AG04449 (cell line): ENCODE data around the gene ADAMTS12.

ENCODE experiments used
- CTCF ChIA-PET: fragments of 350-600 bp; formaldehyde crosslinking; extraction: SDS; loops from one replicate; lab custom pipeline; 2021; ENCODE audit warnings: antibody characterized with exemption; lab: Yijun Ruan, JAX
- POLR2A ChIA-PET: fragments of 400-600, 350-600 bp; formaldehyde crosslinking; extraction: SDS; loops from one replicate; lab custom pipeline; 2020; ENCODE audit warnings: antibody characterized with exemption, inconsistent platforms; lab: Yijun Ruan, JAX
- DNase-seq: peaks from one replicate; pipeline ENCODE4 v3.0.0-alpha.2; 2010; ENCODE audit warnings: low read depth, low spot score
- H3K4me3 ChIP-seq: 2 replicates; pipeline ENCODE4 v1.5.1; 2011; ENCODE audit warnings: low read depth, mild to moderate bottlenecking, control low read depth, low read length
- TF ChIP-seq, protein P1 (sequence below): IDR thresholded peaks from one replicate; pipeline ENCODE4 v1.5.1; 2011; ENCODE audit warnings: mild to moderate bottlenecking, moderate library complexity, low read length, control low read depth, inconsistent platforms; ENCODE audit not compliant: insufficient read depth; ENCODE audit errors: missing control alignments

The ADAMTS12 gene

GRCh38 chr5:33834334-33834733 is 57.5 kb downstream of the ADAMTS12 start:
- TF ChIP-seq, protein P1, sequence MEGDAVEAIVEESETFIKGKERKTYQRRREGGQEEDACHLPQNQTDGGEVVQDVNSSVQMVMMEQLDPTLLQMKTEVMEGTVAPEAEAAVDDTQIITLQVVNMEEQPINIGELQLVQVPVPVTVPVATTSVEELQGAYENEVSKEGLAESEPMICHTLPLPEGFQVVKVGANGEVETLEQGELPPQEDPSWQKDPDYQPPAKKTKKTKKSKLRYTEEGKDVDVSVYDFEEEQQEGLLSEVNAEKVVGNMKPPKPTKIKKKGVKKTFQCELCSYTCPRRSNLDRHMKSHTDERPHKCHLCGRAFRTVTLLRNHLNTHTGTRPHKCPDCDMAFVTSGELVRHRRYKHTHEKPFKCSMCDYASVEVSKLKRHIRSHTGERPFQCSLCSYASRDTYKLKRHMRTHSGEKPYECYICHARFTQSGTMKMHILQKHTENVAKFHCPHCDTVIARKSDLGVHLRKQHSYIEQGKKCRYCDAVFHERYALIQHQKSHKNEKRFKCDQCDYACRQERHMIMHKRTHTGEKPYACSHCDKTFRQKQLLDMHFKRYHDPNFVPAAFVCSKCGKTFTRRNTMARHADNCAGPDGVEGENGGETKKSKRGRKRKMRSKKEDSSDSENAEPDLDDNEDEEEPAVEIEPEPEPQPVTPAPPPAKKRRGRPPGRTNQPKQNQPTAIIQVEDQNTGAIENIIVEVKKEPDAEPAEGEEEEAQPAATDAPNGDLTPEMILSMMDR = no peak
- ChIA-PET CTCF (no interaction called here), POLR2A (interaction anchor here (1.4 kb wide), 1 partner anchor 57 kb away, joined by 4 read pairs; the partner anchor contains the start of gene ADAMTS12)
- peak; percentile 55 for DNase-seq
- H3K4me3 ChIP-seq = no peak overlapping the region

DNA sequence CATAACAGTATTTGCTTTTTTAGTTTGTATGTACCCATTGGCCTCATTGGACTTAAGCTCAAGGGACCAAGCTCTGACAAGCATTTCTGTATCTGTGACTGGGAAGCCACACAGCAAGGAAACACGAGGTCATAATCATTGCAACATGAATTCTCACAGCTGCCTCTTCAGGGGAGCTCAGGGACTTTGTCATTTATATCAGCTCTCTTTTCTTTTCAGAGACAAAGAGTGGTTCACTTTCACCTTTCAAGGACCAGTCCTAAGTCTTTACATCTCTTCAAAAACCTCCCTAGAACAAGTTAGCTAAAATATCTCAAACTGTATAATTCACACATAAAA is 58.6 kb downstream of the ADAMTS12 start:
- ChIA-PET POLR2A (interaction anchor here (0.6 to 1.4 kb wide), 2 partner anchors 58 to 183 kb away, joined by 3 to 4 read pairs; partner anchors contain the start of gene ADAMTS12), CTCF (interaction anchor here (1.1 to 1.6 kb wide), 3 partner anchors 19 to 406 kb away, joined by 3 to 6 read pairs (median 3); partner anchors contain the start of gene RXFP3)
- H3K4me3 ChIP-seq = no peak overlapping the region
- DNase-seq = no peak
- TF ChIP-seq, protein P1 = no peak

- TF ChIP-seq, protein P1 = no peak
- DNase-seq = no peak
- H3K4me3 ChIP-seq = no peak overlapping the region
- POLR2A ChIA-PET = interaction anchor here (0.6 to 1.4 kb wide), 2 partner anchors 59 to 183 kb away, joined by 3 to 4 read pairs; partner anchors contain the start of gene ADAMTS12
- CTCF ChIA-PET = interaction anchor here (0.7 to 1.6 kb wide), 4 partner anchors 13 to 406 kb away, joined by 3 to 6 read pairs (median 3); partner anchors contain the start of gene RXFP3
Observed at GRCh38 chr5:33832404-33833236, 59.2 kb downstream of the ADAMTS12 start.

DNA sequence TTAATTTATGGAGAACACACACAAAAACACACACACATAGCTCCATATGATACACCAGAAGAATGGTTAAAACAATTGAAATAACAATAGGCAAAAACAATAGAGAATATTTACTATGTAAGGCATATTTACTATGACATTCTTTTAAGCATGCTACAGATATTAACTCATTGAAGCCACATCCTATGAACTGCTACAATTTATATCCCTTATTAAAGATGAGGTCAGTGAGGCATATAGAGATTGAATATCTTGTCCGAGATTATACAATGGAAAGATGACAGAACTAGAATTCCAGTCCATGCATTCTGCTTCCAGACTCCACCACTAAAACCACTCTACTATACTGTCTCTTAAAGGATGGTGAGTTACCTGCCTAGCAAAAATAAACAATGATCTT is 60.7 kb downstream of the ADAMTS12 start:
- ChIA-PET CTCF (no interaction called here), POLR2A (interaction anchor here (1.0 kb wide), 1 partner anchor 15 kb away, joined by 3 read pairs; no protein-coding TSS in a partner anchor)
- DNase-seq = no peak
- TF ChIP-seq, protein P1 = no peak
- H3K4me3 ChIP-seq = no peak overlapping the region

GRCh38 chr5:33829430-33829829 is 62.4 kb downstream of the ADAMTS12 start:
- no peak for DNase-seq
- H3K4me3 ChIP-seq = no peak overlapping the region
- POLR2A ChIA-PET = no interaction called here
- TF ChIP-seq, protein P1 = no peak
- CTCF ChIA-PET = no interaction called here

- H3K4me3 ChIP-seq = no peak overlapping the region
- ChIA-PET POLR2A (no interaction called here), CTCF (no interaction called here)
- no peak for DNase-seq
- TF ChIP-seq, protein P1 = no peak
Observed at GRCh38 chr5:33828626-33829308, 63.0 kb downstream of the ADAMTS12 start.
